Mesenchymal stem cell (in vitro differentiated cells and primary cell): ENCODE measurements around the gene IGF1R.

ENCODE experiments used
- DNase-seq: peaks from one replicate; pipeline ENCODE4 v3.0.0-alpha.2; 2013
- H2AFZ ChIP-seq: one replicate; pipeline ENCODE4 v1.6.1; 2013; ENCODE audit warnings: low read depth, mild to moderate bottlenecking, control low read depth, inconsistent platforms, low read length, moderate library complexity
- H2AK5ac ChIP-seq: 2 replicates; pipeline ENCODE4 v1.6.1; 2013; ENCODE audit warnings: low read length, moderate library complexity, mild to moderate bottlenecking, inconsistent platforms; ENCODE audit not compliant: severe bottlenecking
- H2BK120ac ChIP-seq: one replicate; pipeline ENCODE4 v1.6.1; 2013; ENCODE audit warnings: low read depth, mild to moderate bottlenecking, inconsistent platforms, low read length, moderate library complexity
- H2BK12ac ChIP-seq, 2 experiments: one replicate each; pipeline ENCODE4 v1.6.1; 2013; ENCODE audit warnings: inconsistent platforms in 2 of 2, low read length in 2 of 2, mild to moderate bottlenecking in 2 of 2, moderate library complexity in 2 of 2, control low read depth in 1 of 2
- H2BK15ac ChIP-seq: one replicate; pipeline ENCODE4 v1.6.1; 2013; ENCODE audit warnings: mild to moderate bottlenecking, low read depth, inconsistent platforms; ENCODE audit not compliant: poor library complexity, severe bottlenecking
- H2BK5ac ChIP-seq: 2 replicates; pipeline ENCODE4 v1.6.1; 2013; ENCODE audit warnings: low read depth, mild to moderate bottlenecking, low read length, control low read depth, inconsistent platforms; ENCODE audit not compliant: poor library complexity, severe bottlenecking
- H3K14ac ChIP-seq, 2 experiments: one replicate each; pipeline ENCODE4 v1.6.1; 2013; ENCODE audit warnings: inconsistent platforms in 2 of 2, low read length in 2 of 2, control low read depth in 1 of 2, mild to moderate bottlenecking in 1 of 2, moderate library complexity in 1 of 2
- H3K18ac ChIP-seq, 2 experiments: one replicate each; pipeline ENCODE4 v1.6.1; 2013; ENCODE audit warnings: inconsistent platforms in 2 of 2, low read length in 2 of 2, control low read depth in 1 of 2, low read depth in 1 of 2, mild to moderate bottlenecking in 1 of 2
- H3K23ac ChIP-seq, 2 experiments: one replicate each; pipeline ENCODE4 v1.6.1; 2013; ENCODE audit warnings: inconsistent platforms in 2 of 2, low read length in 2 of 2, mild to moderate bottlenecking in 2 of 2, moderate library complexity in 2 of 2, control low read depth in 1 of 2
- H3K27ac ChIP-seq: 2 replicates; pipeline ENCODE4 v1.5.1; 2013; ENCODE audit warnings: mild to moderate bottlenecking, moderate library complexity, low read length, control low read depth, inconsistent platforms; ENCODE audit not compliant: poor library complexity, severe bottlenecking
- H3K27me3 ChIP-seq, 2 experiments: 2 replicates each; pipeline versions ENCODE4 v1.6.1 to v1.7.0; 2013; ENCODE audit warnings: low read length in 2 of 2, mild to moderate bottlenecking in 2 of 2, moderate library complexity in 2 of 2, control low read depth in 1 of 2, inconsistent platforms in 1 of 2; ENCODE audit not compliant: control insufficient read depth in 1 of 2, insufficient read depth in 1 of 2
- H3K36me3 ChIP-seq, 2 experiments: 2 replicates each; pipeline versions ENCODE4 v1.6.1 to v1.7.0; 2013; ENCODE audit warnings: low read length in 2 of 2, control low read depth in 1 of 2, inconsistent platforms in 1 of 2, low read depth in 1 of 2, mild to moderate bottlenecking in 1 of 2; ENCODE audit not compliant: insufficient read depth in 2 of 2, control insufficient read depth in 1 of 2
- H3K4ac ChIP-seq, 2 experiments: one replicate each; pipeline ENCODE4 v1.6.1; 2013; ENCODE audit warnings: inconsistent platforms in 2 of 2, low read length in 2 of 2, mild to moderate bottlenecking in 2 of 2, moderate library complexity in 2 of 2, control low read depth in 1 of 2, low read depth in 1 of 2
- H3K4me1 ChIP-seq: 2 replicates; pipeline ENCODE4 v1.6.1; 2013; ENCODE audit warnings: low read depth, low read length, control low read depth; ENCODE audit not compliant: control insufficient read depth, insufficient read depth
- H3K4me2 ChIP-seq: 2 replicates; pipeline ENCODE4 v1.6.1; 2013; ENCODE audit warnings: low read length, mild to moderate bottlenecking, inconsistent platforms; ENCODE audit not compliant: poor library complexity, severe bottlenecking
- H3K4me3 ChIP-seq, 2 experiments: 2 replicates each; pipeline versions ENCODE4 v1.5.1 to v1.7.0; 2013; ENCODE audit warnings: low read length in 2 of 2, mild to moderate bottlenecking in 2 of 2, control low read depth in 1 of 2, low read depth in 1 of 2; ENCODE audit not compliant: insufficient read depth in 1 of 2
- H3K79me1 ChIP-seq: replicated peaks from 2 replicates; pipeline ENCODE4 v1.6.1; 2013; ENCODE audit warnings: mild to moderate bottlenecking, control low read depth, low read length, inconsistent platforms; ENCODE audit not compliant: poor library complexity, severe bottlenecking
- H3K9ac ChIP-seq: 2 replicates; pipeline ENCODE4 v1.7.0; 2013; ENCODE audit warnings: mild to moderate bottlenecking, low read length, moderate library complexity
- H3K9me3 ChIP-seq: 2 replicates; pipeline ENCODE4 v1.7.0; 2013; ENCODE audit warnings: mild to moderate bottlenecking, low read length; ENCODE audit not compliant: control insufficient read depth
- H4K8ac ChIP-seq: one replicate; pipeline ENCODE4 v1.6.1; 2013; ENCODE audit warnings: inconsistent platforms, mild to moderate bottlenecking, low read length, moderate library complexity
- H4K91ac ChIP-seq: one replicate; pipeline ENCODE4 v1.6.1; 2013; ENCODE audit warnings: mild to moderate bottlenecking, low read length, inconsistent platforms
- WGBS: methylation state at CpG from one replicate; pipeline ENCODE4 v1.1.7; 2013; ENCODE audit warnings: mixed read lengths; 5-methylcytosine and 5-hydroxymethylcytosine counted together

IGF1R gene

DNA sequence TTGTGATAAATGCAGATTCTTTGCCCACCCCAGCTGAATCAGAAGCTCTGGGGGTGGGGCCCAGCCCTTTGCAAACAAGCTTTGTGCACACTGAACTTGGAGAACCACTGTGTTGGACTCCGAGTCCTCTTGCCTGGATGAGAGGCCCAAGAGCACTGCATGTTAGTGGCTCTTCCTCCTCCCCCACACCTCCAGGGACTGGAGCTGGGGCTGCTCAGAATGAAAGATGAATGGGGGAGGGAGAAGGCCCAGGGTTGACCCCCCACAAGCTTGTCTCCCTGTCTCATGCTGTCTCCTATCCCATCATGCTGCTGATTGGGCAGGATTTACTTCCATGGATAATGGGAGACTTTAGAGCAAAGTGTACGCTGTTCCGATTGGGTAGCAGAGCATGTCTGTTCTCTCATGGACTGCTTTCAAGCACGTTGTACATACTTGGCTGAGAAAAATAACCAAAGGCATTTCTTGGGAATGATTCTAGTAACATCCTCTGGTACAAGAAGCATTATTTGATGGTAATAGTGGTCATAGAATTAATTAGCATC lies 259.7 kb downstream of the IGF1R start:
- H4K8ac ChIP-seq = no peak overlapping the region
- WGBS = 95% methylated on average over 4 of the region's 4 CpGs
- no peaks in the 10 kb centered on the region for H3K27me3 ChIP-seq
- no peak overlapping the region for H2BK120ac ChIP-seq
- H3K9me3 ChIP-seq = no peaks in the 10 kb centered on the region
- H4K91ac ChIP-seq = no peak overlapping the region
- no peak overlapping the region for H2BK5ac ChIP-seq
- no peak overlapping the region for H3K14ac ChIP-seq
- peak overlapping the region; percentile 45 for H2AK5ac ChIP-seq
- peaks cover 40 to 48% of the 10 kb centered on the region in 2 experiments for H3K36me3 ChIP-seq
- H2AFZ ChIP-seq = no peak overlapping the region
- no peak for DNase-seq
- H3K4me3 ChIP-seq = no peak overlapping the region
- peak overlapping the region in 1 of 2 experiments; percentile 43 for H2BK12ac ChIP-seq
- H2BK15ac ChIP-seq = no peak overlapping the region
- H3K4ac ChIP-seq = no peak overlapping the region
- no peak overlapping the region for H3K9ac ChIP-seq
- H3K4me1 ChIP-seq = peaks cover 28% of the 10 kb centered on the region
- H3K27ac ChIP-seq = no peak overlapping the region
- no peak overlapping the region for H3K18ac ChIP-seq
- peaks cover 27% of the 10 kb centered on the region for H3K79me1 ChIP-seq
- no peak overlapping the region for H3K23ac ChIP-seq
- no peak overlapping the region for H3K4me2 ChIP-seq

- no peak for DNase-seq
- Histone ChIP-seq H3K36me3 (peaks cover 55 to 62% of the 10 kb centered on the region in 2 experiments), H2AK5ac (no peak overlapping the region), H2BK12ac (no peak overlapping the region), H3K9ac (no peak overlapping the region), H3K4me3 (no peak overlapping the region), H3K27me3 (no peaks in the 10 kb centered on the region), H3K4me2 (no peak overlapping the region), H3K4ac (no peak overlapping the region), H2BK120ac (no peak overlapping the region), H3K79me1 (peaks cover 29% of the 10 kb centered on the region), H3K23ac (no peak overlapping the region), H3K18ac (no peak overlapping the region), H3K14ac (no peak overlapping the region), H3K27ac (no peak overlapping the region), H3K9me3 (no peaks in the 10 kb centered on the region), H2AFZ (no peak overlapping the region), H2BK5ac (no peak overlapping the region), H4K8ac (no peak overlapping the region), H3K4me1 (peaks cover 26% of the 10 kb centered on the region), H2BK15ac (no peak overlapping the region), H4K91ac (no peak overlapping the region)
- WGBS = 97% methylated on average over 20 of the region's 21 CpGs
These were observed 261.9 kb downstream of the IGF1R start for GRCh38 chr15:98909968-98910885.

DNA sequence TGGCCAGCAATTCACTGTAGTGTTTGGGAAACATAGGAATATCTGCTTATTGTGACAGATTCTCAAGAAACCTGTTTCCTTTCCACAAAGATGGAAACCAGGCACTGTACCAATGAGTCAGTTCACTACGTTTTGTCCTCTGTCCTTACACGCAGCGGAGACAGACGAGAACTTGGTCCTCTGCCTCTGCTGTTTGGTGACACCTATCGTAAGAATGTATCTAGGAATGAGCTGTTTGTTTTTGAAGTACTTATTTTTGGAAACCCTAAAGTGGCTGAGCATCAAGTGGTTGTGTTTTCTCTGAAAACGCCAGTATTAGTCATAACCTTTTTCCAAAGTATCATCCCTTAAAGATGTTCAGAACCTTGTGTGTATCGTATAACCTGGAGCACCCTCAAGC lies 266.3 kb downstream of the IGF1R start:
- Histone ChIP-seq H2BK5ac (no peak overlapping the region), H3K27ac (no peak overlapping the region), H2AK5ac (no peak overlapping the region), H3K36me3 (peaks cover 63 to 90% of the 10 kb centered on the region in 2 experiments), H3K27me3 (no peaks in the 10 kb centered on the region), H2BK120ac (no peak overlapping the region), H2BK15ac (no peak overlapping the region), H3K4me1 (peaks cover 3% of the 10 kb centered on the region), H3K9me3 (no peaks in the 10 kb centered on the region), H3K4me3 (no peak overlapping the region), H2AFZ (no peak overlapping the region), H3K4me2 (no peak overlapping the region), H3K23ac (no peak overlapping the region), H2BK12ac (no peak overlapping the region), H3K4ac (no peak overlapping the region), H3K14ac (no peak overlapping the region), H3K79me1 (peaks cover 22% of the 10 kb centered on the region), H4K8ac (no peak overlapping the region), H3K9ac (no peak overlapping the region), H4K91ac (no peak overlapping the region), H3K18ac (no peak overlapping the region)
- under 1% methylated on average over 7 of the region's 7 CpGs for WGBS
- peak; percentile 90 for DNase-seq

GRCh38 chr15:98916826-98917225 lies 268.5 kb downstream of the IGF1R start:
- Histone ChIP-seq H3K36me3 (peaks cover 57 to 80% of the 10 kb centered on the region in 2 experiments), H2AFZ (no peak overlapping the region), H3K79me1 (peaks cover 27% of the 10 kb centered on the region), H2BK5ac (no peak overlapping the region), H3K4me3 (no peak overlapping the region), H3K9ac (no peak overlapping the region), H2AK5ac (no peak overlapping the region), H3K27me3 (no peaks in the 10 kb centered on the region), H4K91ac (peak overlapping the region; percentile 28), H3K4me1 (peaks cover 3% of the 10 kb centered on the region), H3K4ac (no peak overlapping the region), H3K18ac (no peak overlapping the region), H4K8ac (no peak overlapping the region), H3K23ac (no peak overlapping the region), H3K9me3 (no peaks in the 10 kb centered on the region), H2BK12ac (no peak overlapping the region), H3K14ac (no peak overlapping the region), H2BK15ac (no peak overlapping the region), H3K4me2 (no peak overlapping the region), H2BK120ac (no peak overlapping the region), H3K27ac (no peak overlapping the region)
- 99% methylated on average over 8 of the region's 8 CpGs for WGBS
- DNase-seq = no peak
